Stimulated activated CD8-positive, alpha-beta memory T cell treated with anti-CD3 and anti-CD28 coated beads, Interleukin-12 subunit alpha, Interleukin-12 subunit beta, amount 100 ng/mL, for 1 hour (primary cell): ENCODE measurements around the gene DAPK3.
"Not testable (repeated sequence)": the region's sequence is repeated elsewhere in the genome, so short reads cannot be mapped to it uniquely, and the experiment has no call there.

Experiments used
- DNase-seq: peaks from one replicate; pipeline ENCODE4 v3.0.0-alpha.2; 2020; ENCODE audit warnings: low read depth

The DAPK3 gene

GRCh38 chr19:3954107-3954506 lies 16.8 kb downstream of the DAPK3 start:
- DNase-seq: no peak

- DNase-seq: not testable (repeated sequence)
These were observed 18.1 kb downstream of the DAPK3 start for GRCh38 chr19:3952755-3953276.

GRCh38 chr19:3950871-3951861 lies 19.7 kb downstream of the DAPK3 start:
- DNase-seq: no peak

- no peak for DNase-seq
These were observed 20.7 kb downstream of the DAPK3 start for GRCh38 chr19:3949997-3950859.

GRCh38 chr19:3949294-3949693 lies 21.6 kb downstream of the DAPK3 start:
- DNase-seq: no peak

- not testable (repeated sequence) for DNase-seq
These were observed 23.5 kb downstream of the DAPK3 start for GRCh38 chr19:3947316-3947933.

- DNase-seq: no peak
These were observed 25.1 kb downstream of the DAPK3 start for GRCh38 chr19:3945838-3946237.

- no peak for DNase-seq
These were observed 26.7 kb downstream of the DAPK3 start for GRCh38 chr19:3944018-3944721.

GRCh38 chr19:3942790-3943409 lies 28.0 kb downstream of the DAPK3 start:
- no peak for DNase-seq

GRCh38 chr19:3938300-3938950 lies 32.5 kb downstream of the DAPK3 start:
- not testable (repeated sequence) for DNase-seq

- DNase-seq: no peak
These were observed 34.1 kb downstream of the DAPK3 start for GRCh38 chr19:3936506-3937442.

- DNase-seq: no peak
These were observed 37.7 kb downstream of the DAPK3 start, which contains the start of gene NMRK2 for GRCh38 chr19:3932931-3933810. NMRK2 (plus strand) TSS chr19:3933069; CDS start chr19:3933672, 603 bp downstream.

GRCh38 chr19:3931041-3931440 lies 39.9 kb downstream of the DAPK3 start:
- DNase-seq: no peak

GRCh38 chr19:3923912-3924311 lies 47.0 kb downstream of the DAPK3 start:
- DNase-seq: no peak

- no peak for DNase-seq
These were observed 47.7 kb downstream of the DAPK3 start for GRCh38 chr19:3923096-3923758.

- no peak for DNase-seq
These were observed 51.1 kb downstream of the DAPK3 start for GRCh38 chr19:3919793-3920192.

GRCh38 chr19:3916033-3916432 lies 54.9 kb downstream of the DAPK3 start:
- no peak for DNase-seq

GRCh38 chr19:3914199-3914598 lies 56.7 kb downstream of the DAPK3 start:
- DNase-seq: no peak
